HCT116 (cell line): ENCODE data around the gene SMIM12.

Experiments used
- CTCF ChIP-seq, 3 experiments: fragments of 200-600 bp in 1 of 3; sonication (generic) in 1 of 3; IDR thresholded peaks in 2 of 3; conservative IDR thresholded peaks in 1 of 3; 2 replicates each; pipeline ENCODE4 v1.5.1; 2012 to 2017; ENCODE audit warnings: low read depth in 2 of 3, low read length in 2 of 3, antibody characterized with exemption in 1 of 3, borderline replicate concordance in 1 of 3, control low read depth in 1 of 3, mild to moderate bottlenecking in 1 of 3, mixed read lengths in 1 of 3, mixed run types in 1 of 3, moderate library complexity in 1 of 3; ENCODE audit not compliant: insufficient read depth in 1 of 3
- FOSL1 ChIP-seq: IDR thresholded peaks from 2 replicates; pipeline ENCODE4 v1.6.1; 2012; ENCODE audit warnings: low read depth
- POLR2AphosphoS5 ChIP-seq: IDR thresholded peaks from 2 replicates; pipeline ENCODE4 v1.6.1; 2011; ENCODE audit warnings: mild to moderate bottlenecking, low read depth, low read length, moderate library complexity
- SRF ChIP-seq: IDR thresholded peaks from 2 replicates; pipeline ENCODE4 v1.6.1; 2012; ENCODE audit warnings: low read depth
- TCF7L2 ChIP-seq: IDR thresholded peaks from 2 replicates; pipeline ENCODE4 v1.7.0; 2011; ENCODE audit warnings: borderline replicate concordance, inconsistent platforms; ENCODE audit not compliant: insufficient read depth, insufficient read length; ENCODE audit errors: extremely low read depth

- TF ChIP-seq TCF7L2 (no peak), FOSL1 (no peak), CTCF (IDR thresholded peaks at IDR 0.05 in 2 of 3, conservative IDR thresholded peaks at IDR 0.05 in 1 of 3; ENCODE audit: borderline replicate concordance in 1 of 3, insufficient read depth in 1 of 3, low read depth in 2 of 3, low read length in 2 of 3) (no peak), POLR2AphosphoS5 (no peak), SRF (no peak)
Observed at GRCh38 chr1:34825455-34826091, 34.0 kb downstream of the SMIM12 start.
